ENCODE results near the gene RCSD1.

Gene RCSD1

GRCh38 chr1:167671727-167672511, 41.9 kb downstream of the RCSD1 start:
- no peaks in the 10 kb centered on the region for H3K9me3 ChIP-seq
- H3K36me3 ChIP-seq, result no peaks in the 10 kb centered on the region
- no peak for TF ChIP-seq CTCF (IDR thresholded peaks at IDR 0.05; ENCODE audit: low read depth, low read length)
- H3K27me3 ChIP-seq, result no peaks in the 10 kb centered on the region
- H3K4me1 ChIP-seq, result 0 out of 2 replicates have a peak, but pooled peaks cover 2% of the 10 kb centered on the region
- H3K4me3 ChIP-seq (ENCODE audit: low read depth, low read length), result no peak overlapping the region
- no peak for DNase-seq

- TF ChIP-seq CTCF (IDR thresholded peaks at IDR 0.05; ENCODE audit: low read depth, low read length), result no peak
- no peak for DNase-seq
Measured at GRCh38 chr1:167672831-167673230, 42.8 kb downstream of the RCSD1 start.

GRCh38 chr1:167673265-167673664, 43.2 kb downstream of the RCSD1 start:
- no peaks in the 10 kb centered on the region for H3K9me3 ChIP-seq
- no peak overlapping the region for H3K4me3 ChIP-seq (ENCODE audit: low read depth, low read length)
- no peak for DNase-seq
- no peaks in the 10 kb centered on the region for H3K36me3 ChIP-seq
- 0 out of 2 replicates have a peak, but pooled peaks cover 2% of the 10 kb centered on the region for H3K4me1 ChIP-seq
- H3K27me3 ChIP-seq, result no peaks in the 10 kb centered on the region
- no peak for TF ChIP-seq CTCF (IDR thresholded peaks at IDR 0.05; ENCODE audit: low read depth, low read length)

More at GRCh38 chr1:167672831-167673230, 42.8 kb downstream of the RCSD1 start:
- Histone ChIP-seq H3K9me3 (no peaks in the 10 kb centered on the region), H3K4me3 (ENCODE audit: low read depth, low read length) (no peak overlapping the region), H3K4me1 (0 out of 2 replicates have a peak, but pooled peaks cover 2% of the 10 kb centered on the region), H3K36me3 (no peaks in the 10 kb centered on the region), H3K27me3 (no peaks in the 10 kb centered on the region)

GRCh38 chr1:167674156-167674555, 44.1 kb downstream of the RCSD1 start:
- Histone ChIP-seq H3K4me3 (ENCODE audit: low read depth, low read length) (no peak overlapping the region), H3K27me3 (no peaks in the 10 kb centered on the region), H3K36me3 (no peaks in the 10 kb centered on the region), H3K9me3 (no peaks in the 10 kb centered on the region), H3K4me1 (peaks cover 6% of the 10 kb centered on the region)
- DNase-seq, result no peak
- no peak for TF ChIP-seq CTCF (IDR thresholded peaks at IDR 0.05; ENCODE audit: low read depth, low read length)

- no peak for TF ChIP-seq CTCF (IDR thresholded peaks at IDR 0.05; ENCODE audit: low read depth, low read length)
- Histone ChIP-seq H3K36me3 (no peaks in the 10 kb centered on the region), H3K4me3 (ENCODE audit: low read depth, low read length) (no peak overlapping the region), H3K27me3 (no peaks in the 10 kb centered on the region), H3K9me3 (no peaks in the 10 kb centered on the region), H3K4me1 (peaks cover 6% of the 10 kb centered on the region)
- no peak for DNase-seq
Measured at GRCh38 chr1:167675440-167675839, 45.4 kb downstream of the RCSD1 start.

GRCh38 chr1:167676205-167676915, 46.3 kb downstream of the RCSD1 start:
- DNase-seq, result no peak
- TF ChIP-seq CTCF (IDR thresholded peaks at IDR 0.05; ENCODE audit: low read depth, low read length), result no peak
- H3K4me3 ChIP-seq (ENCODE audit: low read depth, low read length), result no peak overlapping the region
- no peaks in the 10 kb centered on the region for H3K27me3 ChIP-seq
- no peaks in the 10 kb centered on the region for H3K9me3 ChIP-seq
- no peaks in the 10 kb centered on the region for H3K36me3 ChIP-seq
- peaks cover 6% of the 10 kb centered on the region for H3K4me1 ChIP-seq

All from BE2C (cell line).